EL (cell line): ENCODE results near the gene GSN.
"Not testable (repeated sequence)": the region's sequence is repeated elsewhere in the genome, so short reads cannot be mapped to it uniquely, and the experiment has no call there.

Experiments used
- DNase-seq: peaks from one replicate; pipeline ENCODE4 v3.0.0-alpha.2; 2016

Gene GSN

GRCh38 chr9:121289772-121290370, 21.9 kb downstream of the GSN start:
- DNase-seq = no peak

DNA sequence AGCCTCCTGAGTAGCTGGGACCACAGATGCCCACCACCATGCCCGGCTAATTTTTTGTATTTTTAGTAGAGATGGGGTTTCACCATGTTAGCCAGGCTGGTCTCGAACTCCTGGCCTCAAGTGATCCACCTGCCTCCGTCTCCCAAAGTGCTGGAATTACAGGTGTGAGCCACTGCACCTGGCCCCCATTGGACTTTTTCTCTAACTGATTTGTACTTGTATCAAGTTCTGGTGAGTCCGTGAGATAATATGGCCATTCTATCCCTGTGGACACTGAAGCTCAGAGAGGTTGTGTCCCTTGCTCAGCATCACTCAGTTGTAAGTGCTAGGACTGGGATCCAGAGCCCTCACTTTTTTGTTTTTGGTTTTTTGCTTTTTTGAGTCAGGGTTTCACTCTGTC, 23.6 kb downstream of the GSN start:
- not testable (repeated sequence) for DNase-seq

GRCh38 chr9:121292051-121292450, 24.1 kb downstream of the GSN start:
- DNase-seq = no peak

GRCh38 chr9:121292801-121293241, 24.9 kb downstream of the GSN start:
- DNase-seq = no peak

DNA sequence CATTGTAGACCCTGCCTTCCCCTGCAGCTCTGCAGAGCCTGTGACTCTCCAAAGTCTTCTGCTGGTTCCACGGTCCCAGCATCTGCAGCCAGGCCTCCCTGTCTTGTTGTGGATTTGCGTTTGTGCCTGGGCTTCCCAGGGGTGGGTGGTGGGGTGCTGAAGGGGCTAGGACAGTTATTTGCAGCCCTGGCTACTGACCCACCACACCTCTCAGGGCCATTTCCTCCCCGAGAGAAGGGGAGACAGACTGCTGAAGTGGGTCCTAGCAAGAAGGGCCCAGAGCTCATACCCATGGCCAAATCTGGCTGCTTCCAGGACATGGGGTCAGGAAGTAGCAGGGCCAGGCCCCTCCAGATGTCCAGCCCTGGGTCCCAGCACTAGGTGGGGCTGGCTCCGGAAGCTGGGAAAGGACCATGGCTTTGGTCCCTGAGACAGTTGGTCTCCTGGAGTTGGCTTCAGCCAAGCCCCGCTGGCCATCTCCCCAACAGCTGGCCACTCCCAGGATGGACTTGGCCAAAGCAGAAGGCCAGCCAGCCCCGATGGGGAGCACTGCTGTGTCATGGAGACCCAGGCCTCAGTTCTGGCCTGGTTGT, 26.3 kb downstream of the GSN start:
- DNase-seq = no peak

DNA sequence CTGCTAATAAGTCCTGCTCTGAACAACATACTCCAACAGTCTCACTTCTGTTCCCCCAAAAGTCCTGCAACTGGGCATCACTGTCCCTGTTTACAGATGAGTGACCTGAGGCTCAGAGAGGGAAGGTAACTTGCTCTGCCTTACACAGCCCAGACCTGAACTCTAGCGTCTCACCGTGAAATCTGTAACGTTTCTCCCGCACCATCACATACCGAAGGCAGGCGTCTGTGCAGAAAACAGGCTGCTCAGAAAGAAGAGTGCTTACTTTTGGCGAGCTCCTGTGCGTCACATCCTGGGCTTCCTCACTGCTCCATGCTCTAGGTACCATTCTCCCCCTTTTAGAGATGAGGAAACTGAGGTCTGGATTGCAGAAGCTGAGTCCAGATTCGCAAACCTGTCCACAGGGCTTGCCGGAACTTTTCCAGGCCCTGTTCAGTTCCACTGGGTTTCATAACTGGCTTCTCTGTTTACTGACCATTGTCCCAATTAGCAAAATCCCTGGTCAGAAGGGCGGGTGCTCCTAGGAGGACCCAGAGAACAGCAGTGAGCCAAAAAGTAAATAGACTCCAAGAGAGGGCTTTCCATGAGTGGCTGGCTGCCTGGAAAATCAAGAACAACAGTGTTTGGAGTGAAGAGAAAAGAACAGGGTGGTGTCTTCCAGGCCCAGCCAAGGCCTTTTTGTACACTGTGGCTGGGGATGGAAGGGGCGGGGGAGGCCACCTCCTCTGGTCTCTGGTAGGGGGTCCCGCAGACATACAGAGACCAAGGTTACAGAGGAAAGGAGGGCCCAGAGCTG, 27.1 kb downstream of the GSN start:
- no peak for DNase-seq

- DNase-seq = no peak
Observed at GRCh38 chr9:121295662-121296191, 27.8 kb downstream of the GSN start.

- no peak for DNase-seq
Observed at GRCh38 chr9:121296213-121297127, 28.5 kb downstream of the GSN start.

GRCh38 chr9:121297389-121297788, 29.4 kb downstream of the GSN start:
- DNase-seq = no peak

DNA sequence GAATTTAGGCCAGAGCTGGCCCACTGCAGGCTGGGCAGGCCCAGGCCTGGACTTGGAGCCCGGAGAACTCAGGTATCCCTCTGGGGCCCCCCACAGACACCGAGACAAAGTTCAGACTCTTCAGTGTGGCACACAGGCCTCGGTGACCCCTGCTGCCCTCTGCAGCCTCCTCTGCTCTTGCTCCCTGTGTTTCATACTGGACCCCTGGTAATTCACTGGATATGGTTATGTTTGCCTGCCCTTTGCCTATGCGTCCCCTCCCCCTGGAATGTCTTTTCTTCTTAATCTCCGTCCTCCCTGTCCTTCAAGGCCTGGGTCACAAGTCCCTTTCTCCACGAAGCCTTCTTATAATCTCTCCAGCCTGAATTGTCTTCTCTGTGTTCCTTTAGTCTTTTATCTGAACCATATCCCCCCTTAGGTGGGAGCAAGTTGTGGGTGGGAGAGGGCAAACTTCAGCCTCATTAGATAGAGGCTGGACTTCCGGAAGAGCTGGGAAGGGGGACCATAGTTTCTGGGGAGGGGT, 30.1 kb downstream of the GSN start:
- no peak for DNase-seq

DNA sequence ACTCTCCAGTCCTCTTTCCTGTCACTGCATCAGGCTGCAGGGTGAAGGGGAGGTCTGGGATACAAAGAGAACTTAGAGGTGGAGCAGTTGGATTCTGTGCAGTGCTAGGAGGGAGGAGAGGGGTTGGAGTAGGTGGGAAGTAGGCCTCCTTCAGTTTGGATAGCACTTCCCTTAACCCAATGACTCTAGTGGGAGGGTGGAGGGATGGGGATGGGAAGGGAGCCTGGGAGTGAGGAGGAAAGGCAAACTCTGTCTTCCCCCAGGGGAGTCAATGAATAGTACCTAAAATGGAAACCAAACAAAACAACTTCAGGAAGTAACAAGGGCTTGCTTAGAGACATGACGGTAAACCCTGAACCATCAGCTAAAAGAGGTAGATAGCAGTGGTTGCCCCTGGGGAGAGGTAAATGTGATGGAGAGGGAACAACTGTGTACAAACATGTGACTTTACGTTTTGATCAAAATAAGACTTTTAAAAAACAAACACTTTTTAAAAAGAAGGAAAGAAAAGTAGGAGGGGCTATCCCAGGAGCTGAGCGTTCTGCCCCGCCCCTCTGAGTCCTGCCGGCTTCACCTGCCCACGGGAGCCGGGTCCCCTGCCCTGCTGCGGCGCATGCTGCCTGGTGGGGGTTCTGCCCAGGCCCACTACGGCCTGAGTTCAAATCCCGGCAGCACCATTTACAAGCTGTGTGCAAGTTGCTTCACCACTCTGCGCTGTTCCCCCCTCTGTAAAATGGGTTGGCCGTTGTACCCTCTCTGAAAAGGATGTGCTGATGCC, 30.9 kb downstream of the GSN start:
- no peak for DNase-seq

- peak; percentile 50 for DNase-seq
Observed at GRCh38 chr9:121299467-121300282, 31.7 kb downstream of the GSN start.

- DNase-seq = no peak
Observed at GRCh38 chr9:121300283-121301119, 32.5 kb downstream of the GSN start.

DNA sequence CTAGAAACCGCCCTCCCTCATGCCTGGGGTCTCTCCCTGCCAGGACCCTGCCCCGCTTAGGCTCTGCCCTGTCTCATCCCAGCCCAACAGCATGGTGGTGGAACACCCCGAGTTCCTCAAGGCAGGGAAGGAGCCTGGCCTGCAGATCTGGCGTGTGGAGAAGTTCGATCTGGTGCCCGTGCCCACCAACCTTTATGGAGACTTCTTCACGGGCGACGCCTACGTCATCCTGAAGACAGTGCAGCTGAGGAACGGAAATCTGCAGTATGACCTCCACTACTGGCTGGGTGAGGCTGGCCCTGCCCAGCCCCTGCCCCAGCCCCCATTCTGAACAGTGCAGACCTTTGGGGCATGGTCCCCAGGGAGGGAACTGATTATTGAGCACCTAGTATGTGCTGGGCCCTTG, 33.9 kb downstream of the GSN start:
- no peak for DNase-seq

DNA sequence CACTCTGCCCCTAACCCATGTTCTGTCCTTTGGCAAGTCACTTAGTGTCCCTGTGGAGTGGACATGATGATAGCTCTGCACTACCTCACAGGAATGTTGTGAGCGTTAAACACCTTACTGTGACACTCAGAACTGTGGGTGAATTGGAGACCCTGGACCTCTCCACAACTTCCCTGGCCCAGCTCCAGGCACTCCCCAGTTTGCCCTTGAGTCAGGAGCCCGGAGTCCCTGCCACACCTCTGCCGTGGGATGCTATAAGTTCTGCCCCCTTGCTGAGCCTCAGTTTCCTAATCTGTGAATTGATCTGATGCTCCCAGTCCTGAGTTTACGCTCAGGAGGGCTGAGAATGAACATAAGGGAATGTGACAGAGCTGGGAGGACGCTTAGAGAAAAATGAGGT, 34.4 kb downstream of the GSN start:
- no peak for DNase-seq

DNA sequence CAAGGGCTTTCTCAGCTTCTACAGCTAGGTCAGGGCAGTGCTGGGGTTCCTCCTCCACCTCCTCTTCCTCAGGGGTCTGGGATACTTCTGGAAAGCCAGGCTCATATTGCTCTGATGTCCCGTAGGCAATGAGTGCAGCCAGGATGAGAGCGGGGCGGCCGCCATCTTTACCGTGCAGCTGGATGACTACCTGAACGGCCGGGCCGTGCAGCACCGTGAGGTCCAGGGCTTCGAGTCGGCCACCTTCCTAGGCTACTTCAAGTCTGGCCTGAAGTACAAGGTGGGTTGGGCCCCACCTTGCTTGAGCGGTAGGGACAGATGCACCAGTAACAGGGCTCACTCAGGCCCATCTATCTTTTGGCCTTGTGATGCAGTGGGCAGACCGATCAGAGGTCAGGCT, 34.8 kb downstream of the GSN start:
- DNase-seq = no peak

DNA sequence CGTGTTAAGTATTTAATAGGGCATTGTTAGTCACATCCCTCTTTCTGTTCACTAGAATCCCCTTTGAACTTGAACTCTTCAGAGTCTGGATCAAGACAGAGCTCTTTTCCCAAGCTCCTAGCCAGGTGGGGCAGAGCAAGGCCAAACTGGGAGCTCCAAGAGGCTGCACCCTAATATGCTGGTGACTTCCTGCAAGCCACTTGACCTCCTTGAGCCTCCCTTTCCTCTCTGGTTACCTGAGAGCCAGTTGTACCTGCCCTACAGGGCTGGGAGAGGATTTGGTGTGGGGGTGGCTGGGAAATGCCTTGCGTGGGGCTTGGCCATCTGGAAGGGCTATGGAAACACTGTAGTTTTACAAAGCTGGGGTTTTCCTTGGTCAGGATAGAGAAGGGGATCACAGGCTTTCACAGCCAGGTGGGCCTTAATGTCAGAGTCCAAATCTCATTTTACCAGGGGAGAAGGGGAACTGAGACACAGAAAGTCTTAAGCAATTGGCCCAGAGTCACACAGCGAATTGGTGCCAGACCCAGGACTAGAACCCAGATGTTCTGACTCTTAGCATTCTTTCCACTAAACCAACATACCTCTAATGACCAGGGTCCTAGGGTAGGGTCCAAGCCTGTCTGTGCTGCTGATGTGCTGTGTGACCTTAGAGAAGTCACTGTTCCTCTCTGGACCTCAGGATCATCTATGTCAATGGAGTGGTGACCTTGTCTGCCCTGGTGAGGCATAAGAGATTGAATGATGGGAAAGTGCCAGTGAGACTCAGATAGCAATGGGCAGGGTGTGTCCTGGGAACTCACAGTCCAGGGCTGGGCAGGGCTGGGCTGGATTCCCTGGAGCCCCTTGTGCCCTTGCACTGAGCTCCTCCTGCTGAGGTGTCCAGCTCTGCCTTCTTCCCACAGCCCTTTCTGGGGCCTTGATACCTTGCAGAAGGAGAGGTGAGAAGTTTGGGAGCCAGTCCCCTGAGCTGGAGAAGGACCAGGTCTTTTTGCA, 35.8 kb downstream of the GSN start:
- no peak for DNase-seq

GRCh38 chr9:121304707-121305106, 36.7 kb downstream of the GSN start:
- no peak for DNase-seq
